HG03064 (cell line): Measurements from ENCODE around the gene FBN2.

Source experiments
- ATAC-seq: cut with Tn5 transposase; IDR thresholded peaks from one replicate; pipeline ENCODE4 v1.9.1; 2021; ENCODE audit warnings: low read depth; ENCODE audit not compliant: unreplicated experiment

FBN2 gene

DNA sequence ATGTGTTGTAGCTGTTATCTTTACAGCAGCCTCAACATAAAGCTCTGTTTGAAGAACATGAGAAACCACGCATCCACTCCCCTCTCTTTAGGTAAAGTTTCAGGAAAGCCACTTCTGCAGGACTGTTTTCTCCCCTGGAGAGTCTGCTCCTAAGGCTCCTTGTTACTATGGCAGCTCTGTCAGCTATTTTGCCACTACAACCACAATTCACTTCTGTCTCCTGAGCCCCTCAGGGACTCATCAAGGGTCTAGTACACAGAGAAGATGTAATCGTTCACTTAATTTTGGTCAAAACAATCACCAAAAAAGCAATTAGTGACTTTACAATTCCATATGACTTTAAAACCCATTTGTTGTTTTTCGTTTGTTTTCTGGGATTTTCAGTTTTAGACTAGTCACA is 157.7 kb downstream of the FBN2 start:
- no peak for ATAC-seq

DNA sequence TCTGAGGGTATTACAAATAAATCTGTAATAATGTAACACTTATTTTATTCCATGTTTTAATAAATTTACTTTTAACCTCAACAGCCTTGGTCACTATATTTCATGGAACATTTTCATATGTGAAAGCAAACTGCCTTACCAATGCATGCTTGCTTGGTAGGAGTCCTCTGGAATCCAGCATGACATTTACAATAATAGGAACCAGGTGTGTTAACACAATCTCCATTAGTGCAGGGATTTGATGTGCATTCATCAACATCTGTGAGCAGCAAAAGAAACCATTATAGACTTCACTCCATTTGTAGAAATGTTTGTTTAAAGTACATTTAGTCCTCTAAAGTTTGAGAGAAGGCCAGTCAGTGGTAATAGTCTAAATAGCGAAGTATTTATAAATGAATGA is 159.4 kb downstream of the FBN2 start:
- ATAC-seq: no peak

DNA sequence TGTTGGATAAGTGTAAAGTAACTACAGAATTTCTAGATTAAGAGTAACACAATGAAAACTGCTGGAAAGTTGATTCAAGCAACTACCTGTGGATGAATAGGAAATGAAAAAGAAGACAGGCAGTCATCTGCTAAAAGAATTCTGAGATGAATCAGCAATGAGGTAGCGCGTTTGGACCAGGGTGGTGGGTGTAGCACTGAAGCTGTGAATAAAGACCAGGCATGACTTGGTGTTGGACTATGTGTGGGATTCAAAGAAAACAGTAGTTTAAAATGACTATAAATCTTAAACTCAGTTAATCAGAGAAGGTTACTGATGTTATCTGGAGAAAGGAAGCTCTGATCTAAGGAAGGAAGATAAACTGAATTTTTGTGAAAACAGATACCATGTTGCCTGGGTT is 159.8 kb downstream of the FBN2 start:
- ATAC-seq: no peak

DNA sequence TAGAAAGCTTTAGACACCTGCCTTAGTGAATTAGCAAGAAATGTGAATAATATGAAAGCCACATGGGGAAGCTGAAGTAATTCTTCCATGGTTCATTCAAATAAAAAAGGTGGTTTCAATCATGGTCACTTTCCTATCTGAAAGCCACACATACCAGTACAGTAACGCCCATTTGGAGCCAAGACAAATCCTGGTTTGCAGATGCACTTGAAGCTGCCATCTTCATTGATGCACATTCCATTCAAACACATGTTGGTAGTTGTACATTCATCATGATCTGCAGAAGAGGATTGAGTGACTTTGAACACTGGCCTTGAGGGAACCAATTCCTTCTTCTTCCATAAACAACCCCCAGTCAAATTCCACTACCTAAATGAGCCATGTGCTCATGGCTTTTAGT is 161.5 kb downstream of the FBN2 start:
- ATAC-seq: no peak

DNA sequence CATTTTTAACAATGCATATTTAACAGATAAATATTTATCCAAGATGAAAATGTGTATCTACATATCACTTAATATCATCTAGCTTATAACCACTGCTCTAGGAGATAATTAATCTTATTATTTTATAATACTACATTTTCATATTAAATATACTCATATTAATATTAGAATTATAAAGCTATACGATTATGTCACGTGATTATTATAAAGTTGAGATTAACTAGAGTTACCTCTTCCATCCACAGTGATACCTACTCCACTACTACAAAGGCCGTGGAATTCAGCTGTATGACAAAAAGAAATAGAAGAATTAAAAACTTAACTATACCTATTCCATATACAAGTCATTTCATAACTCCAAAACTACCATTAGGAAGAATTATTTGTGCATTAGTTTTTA is 171.9 kb downstream of the FBN2 start:
- ATAC-seq: no peak

DNA sequence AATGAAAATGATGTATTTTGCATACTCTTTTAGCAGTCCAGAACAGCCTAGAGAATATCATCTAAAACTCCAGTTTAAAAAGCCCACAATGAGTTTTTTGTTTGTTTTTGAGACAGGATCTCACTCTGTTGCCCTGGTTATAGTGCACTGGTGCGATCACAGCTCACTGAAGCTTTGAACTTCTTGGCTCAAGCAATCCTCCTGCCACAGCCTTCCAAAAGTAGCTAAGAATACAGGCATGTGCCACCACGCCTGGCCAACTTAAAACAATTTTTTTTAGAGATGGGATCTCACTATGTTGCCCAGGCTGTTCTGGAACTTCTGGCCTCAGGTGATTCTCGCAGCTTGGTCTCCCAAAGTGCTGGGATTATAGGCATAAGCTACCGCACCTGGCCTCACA is 175.7 kb downstream of the FBN2 start:
- ATAC-seq: no peak

DNA sequence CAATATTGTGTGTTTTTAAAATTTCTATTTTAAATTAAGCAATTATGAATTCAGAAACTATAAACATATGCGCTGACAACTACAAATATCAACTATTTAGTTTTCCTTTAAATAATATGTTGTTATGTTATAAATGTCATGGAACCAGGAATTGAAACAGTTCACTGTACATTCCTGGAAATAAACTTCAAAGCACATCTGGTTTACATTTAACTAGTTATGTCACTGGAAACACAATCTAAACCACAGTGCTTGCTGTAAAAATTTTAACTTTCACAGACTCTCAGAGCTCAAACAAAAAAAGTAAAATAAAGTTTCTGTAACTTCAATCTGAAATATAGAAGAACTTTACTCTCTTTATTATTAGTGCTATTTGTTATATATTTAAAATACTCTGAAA is 179.2 kb downstream of the FBN2 start:
- ATAC-seq: no peak

DNA sequence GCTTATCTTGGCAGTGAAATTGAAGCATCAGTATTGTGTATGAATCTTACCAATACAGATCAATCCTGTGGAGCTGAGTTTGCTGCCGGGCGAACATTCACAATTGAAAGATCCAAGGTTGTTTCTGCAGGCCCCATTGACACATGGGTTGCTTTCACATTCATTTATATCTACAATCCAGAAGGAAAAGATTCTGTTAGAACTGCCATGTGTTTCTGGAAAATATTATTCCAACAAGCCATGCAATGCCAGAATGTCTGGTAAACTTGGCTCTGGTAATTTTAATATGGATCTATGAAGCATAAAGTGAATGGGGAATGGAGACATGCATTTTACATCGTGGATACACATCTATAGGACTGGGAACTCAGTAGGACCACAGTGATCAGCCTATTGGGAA is 180.8 kb downstream of the FBN2 start:
- ATAC-seq: no peak

DNA sequence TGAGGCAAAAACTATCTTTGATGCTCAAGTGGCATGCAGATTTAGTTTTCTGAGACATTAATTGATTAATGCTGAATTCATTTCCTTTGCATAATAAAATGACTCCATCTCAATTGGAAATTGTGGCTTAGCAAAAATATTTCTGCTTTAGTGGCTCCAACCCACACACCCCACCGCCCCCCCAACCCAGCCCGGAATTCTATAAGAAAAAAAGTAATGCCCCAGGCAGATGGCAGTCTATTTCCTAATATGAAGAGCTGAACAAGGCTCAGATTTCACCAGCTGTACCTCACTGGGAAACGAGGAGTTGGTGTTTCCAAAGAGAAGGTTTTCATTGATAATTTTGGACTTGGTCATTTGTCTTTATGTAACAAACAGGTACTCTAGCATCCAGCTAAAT is 182.1 kb downstream of the FBN2 start:
- ATAC-seq: no peak

DNA sequence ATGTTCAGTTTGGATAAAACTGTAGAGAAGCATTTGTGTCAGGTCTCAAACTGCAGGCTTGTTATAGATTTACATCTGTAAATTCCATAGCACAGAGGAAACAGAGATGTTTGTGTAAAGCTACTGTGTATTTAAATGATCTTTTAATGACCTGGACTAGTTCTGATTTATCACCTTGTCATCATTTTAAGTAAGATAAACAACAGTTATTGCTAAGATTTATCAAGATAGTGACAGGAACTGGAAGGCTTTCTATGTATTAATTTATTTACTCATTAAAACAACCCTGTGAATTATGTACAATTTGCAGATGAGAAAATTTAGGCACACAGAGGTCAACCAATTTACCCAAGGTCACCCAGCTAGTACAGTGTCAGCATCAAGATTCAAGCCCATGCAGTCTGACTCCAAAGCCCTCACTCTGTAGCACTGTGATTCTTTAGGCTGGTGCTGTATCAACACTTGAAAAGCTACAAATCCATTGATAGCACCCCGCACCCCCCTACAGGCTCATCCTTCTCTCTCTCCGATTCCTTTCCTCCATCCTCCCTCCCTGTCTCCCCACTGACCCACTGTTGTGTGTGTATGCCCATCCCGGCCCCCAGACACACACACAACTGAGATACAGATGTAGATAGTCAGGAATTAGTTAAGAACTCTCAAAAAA is 184.5 kb downstream of the FBN2 start:
- no peak for ATAC-seq

DNA sequence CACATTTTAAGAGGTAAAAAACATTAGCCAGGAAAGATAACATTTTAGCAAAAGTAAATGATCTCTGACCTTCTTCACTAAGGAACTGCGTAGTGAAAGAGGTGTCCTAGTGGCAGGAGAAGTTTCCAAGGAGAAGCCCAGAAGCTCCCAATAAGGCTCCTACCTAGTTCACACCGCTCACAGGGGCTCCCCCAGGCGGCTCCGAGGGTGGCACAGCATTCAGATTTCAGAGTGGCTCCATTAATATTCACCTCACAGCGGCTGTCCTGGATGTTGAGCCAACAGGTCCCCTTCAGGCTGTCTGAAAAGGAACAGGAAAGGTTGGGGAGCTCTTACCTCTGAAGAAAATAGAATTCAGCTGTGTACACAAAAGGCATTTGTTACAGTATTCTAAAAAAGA is 187.3 kb downstream of the FBN2 start:
- no peak for ATAC-seq

DNA sequence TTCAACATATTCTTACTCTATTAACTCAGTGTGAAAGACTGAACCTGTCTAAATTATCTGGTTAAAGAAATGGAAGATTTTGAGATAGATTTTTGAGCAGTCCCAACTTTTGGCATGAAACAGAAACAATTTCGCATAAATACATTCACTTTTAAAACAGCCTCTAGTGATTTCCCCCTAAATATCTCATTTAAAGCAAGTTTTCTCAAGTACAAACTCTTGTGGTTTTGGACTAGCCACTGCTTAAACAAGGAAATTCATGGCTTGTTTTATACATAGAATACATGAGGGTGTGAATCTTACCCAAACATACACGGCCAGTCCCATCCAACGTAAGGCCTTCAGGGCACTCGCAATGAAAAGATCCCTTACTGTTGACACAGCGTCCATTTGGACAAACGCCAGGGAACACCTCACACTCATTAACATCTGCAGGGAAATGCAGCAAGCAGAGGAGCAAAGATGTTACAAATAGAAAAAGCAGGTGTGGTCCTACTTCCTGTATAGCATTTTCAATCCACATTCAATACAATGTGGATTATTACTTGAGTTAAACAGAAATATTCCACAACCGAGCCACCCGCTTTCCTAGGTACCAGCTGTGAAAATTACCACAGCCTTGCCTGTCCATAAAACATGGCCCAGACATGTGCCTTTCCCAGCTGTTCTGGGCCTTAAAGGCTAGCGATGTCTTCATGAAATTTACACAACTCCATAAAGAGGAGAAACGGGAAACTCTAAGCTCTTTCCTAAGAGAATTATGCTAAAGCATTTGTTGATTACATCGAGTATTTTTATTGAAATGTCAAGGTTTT is 188.8 kb downstream of the FBN2 start:
- no peak for ATAC-seq

DNA sequence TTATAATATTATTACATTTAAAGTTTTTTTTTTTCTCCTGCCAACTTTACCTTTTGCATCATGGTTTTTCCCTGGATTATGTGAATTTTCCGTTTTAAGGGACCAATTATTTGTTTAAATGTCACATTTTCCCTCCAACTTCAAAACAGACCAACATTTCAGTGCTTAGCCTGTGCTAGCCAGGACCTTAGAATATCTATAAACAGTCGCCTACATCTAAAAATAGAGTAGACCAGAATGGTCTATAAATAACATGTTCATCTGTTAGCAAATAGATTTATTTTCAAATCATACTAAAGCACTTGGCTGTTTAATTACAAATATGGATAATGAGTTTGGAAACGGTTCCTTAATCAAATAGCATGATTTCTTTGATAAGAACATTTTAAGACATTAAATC is 192.0 kb downstream of the FBN2 start:
- ATAC-seq: no peak

DNA sequence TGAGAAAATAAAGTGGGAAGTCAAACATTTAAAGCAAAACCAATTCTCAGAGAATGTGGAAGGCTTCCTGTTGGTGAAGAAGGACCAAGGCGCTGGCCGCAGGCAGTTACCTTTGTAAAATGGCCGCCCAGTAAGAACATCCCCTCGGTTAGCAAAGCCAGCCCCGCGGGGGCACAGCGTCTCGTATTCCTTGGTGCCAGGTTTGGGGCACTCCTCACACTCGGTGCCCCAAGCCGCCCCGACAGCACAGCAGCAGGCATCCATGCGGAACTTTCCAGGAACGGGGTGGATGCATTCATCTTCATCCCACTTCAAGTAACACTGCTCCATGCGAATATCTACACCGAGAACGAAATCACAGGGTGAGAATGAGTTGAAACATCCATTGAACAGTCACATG is 192.8 kb downstream of the FBN2 start:
- ATAC-seq: no peak

DNA sequence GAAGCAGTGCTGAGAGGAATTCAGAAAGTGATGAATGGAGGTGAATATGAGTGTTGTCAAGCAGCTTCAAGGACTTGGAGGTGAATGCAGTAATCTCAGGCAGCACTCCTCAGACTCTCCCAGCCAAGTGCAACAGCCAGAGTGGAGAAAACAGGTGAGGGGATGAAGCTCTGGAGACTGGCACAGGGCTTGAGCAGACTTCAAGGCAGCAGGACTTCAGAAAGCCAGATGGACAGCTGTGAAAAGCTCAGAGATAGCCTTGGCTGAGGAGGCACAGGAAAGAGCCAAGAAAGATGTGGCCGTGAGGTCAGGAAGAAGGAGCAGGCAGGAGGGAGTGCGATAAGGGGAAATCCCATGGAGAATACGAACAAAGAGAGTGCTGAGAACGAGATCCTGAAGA is 194.9 kb downstream of the FBN2 start:
- no peak for ATAC-seq

DNA sequence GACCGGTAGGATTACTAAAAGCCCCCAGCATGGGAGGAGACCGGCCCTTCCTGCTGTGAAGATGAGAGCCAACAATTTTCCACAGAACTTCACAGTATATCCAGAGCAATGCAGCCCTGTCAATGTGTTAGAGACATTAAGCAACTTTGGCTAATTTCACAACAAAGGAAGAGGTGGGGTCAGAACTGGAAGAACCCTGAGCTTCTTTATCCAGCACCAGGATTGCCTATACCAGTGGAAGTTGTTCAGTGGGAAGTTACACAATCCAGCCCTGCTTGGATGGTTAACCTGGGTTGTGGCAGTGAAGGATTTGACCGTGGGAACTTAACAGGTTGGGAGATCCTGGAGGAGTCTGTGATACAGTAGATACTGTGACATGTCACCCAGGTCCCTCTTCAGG is 197.0 kb downstream of the FBN2 start:
- no peak for ATAC-seq

DNA sequence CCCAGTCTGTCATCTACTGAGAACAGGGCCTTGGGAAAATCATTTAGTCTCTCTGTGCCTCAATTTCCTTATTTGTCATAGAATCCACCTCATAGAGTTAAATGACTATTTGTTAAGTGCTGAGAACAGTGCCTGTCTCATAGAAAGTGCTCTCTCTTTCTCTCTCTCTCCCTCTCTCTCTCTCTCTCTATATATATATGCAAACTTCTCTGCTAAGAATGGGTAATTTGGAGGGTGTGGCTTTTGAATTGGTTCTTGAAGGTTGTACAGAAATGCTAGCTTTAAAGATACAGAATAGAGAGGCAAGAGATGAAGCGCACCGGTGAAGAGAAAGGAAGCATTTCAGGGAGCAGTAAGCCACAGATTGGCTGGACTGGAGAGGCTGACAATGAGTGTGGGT is 197.4 kb downstream of the FBN2 start:
- ATAC-seq: no peak

DNA sequence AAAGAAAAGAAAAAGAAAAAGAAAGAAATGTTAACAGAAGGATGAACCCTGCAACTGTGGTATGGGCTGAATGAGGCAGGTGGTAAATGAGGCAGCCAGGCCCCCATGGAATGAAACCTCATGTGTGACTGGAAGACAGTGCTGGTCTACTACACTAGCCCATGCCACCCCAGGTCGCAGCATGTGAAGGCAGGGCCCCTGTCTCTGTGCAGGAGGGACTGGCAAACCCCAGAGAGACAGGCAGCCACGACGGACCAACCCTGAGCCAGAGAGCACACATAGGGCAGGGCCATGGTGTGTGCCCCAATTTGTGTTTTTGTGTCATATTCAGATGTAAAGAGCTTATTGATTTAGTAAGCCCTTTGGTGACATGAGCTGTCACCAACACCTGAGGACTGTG is 198.5 kb downstream of the FBN2 start:
- no peak for ATAC-seq

DNA sequence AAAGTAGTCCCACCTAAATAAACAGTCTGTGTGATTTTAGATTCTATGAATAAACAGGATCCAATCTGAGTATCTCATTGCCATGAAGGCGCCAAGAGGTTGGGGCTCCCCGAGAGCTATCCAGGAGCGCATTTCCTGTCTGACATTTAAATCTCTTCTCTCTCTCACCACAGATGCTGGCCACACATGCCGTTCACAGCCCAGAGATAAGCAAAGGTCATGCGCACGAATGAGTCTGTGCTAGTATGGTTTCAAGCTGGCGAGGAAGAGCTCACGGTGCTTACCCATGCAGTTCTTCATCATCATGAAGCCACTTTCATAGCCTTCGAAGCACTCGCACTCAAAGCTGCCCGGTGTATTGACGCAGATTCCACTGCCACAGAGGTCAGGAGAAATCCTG is 199.4 kb downstream of the FBN2 start:
- no peak for ATAC-seq

DNA sequence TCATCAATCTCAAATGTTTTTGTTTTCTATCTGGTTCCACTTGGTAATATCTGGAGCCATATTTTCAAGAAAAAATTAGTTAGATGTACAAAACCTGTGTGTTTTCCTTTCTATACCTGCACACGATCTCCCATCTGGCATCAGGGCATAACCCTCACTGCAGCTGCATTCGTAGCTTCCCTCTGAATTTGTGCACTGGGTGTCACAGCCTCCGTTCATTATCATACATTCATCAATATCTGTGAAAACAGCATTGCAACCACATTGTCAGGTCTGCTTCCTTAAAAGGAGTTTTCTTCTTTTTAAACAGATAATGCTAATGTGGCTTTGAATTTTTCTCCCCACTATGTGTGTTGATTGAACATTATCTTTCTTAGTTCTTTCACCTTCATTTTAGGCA is 202.7 kb downstream of the FBN2 start:
- ATAC-seq: no peak

DNA sequence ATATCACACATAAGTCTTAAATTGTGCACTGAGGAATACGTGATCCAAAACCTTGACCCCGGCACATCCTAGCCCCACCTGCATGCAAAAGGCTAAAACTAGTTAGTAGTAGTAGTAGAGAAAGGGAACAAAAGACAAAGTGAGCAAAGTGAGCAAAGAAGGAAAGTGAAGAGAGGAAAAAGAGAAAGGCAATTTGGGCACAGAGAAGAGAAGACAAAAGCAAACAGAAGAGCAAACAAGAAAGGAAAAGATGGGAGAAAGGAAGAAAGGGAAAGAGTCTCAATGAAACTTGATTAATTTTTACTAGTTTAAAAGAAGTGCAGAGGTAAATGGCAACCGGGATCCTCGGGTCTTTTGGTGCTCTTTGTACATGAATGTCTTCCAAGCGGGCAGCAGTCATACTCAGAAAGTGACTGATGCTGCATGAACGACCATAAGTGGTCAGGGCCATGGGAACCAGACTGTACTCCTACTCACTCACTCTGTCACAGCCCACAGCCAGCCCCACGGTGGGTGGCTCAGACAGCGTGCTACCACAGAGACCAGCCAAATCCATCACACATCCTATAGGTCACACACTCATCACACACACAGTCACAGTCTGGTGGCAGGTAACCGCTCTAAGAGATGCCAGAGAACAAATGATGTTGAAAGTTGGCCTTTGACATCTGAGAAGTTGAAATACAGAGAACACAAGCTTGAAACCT is 203.9 kb downstream of the FBN2 start:
- ATAC-seq: no peak

DNA sequence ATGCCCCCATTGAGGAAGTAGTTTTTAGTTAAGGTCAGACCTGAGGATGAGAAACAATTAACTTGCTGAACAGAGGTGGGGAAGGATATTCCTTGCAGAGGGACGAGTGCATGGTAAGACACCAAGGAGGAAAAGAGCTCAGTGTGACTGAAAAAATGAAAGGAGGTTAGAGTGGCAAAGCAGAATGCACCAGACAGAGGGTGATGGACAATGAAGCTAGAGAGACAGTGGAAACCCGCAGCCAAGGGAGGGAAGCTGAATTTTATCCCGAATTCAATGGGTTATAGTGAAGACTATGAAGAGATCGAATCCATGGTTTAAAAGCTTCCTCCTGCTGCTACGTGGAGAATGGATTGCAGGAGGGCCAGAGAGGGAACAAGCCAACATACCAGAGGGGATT is 206.8 kb downstream of the FBN2 start:
- ATAC-seq: no peak
